IMR-90 (cell line): ENCODE measurements around the gene PHC2.

Experiments
- BHLHE40 ChIP-seq: fragments of 150-350 bp; IDR thresholded peaks from 2 replicates; pipeline ENCODE4 v1.6.1; 2016; ENCODE audit warnings: mild to moderate bottlenecking, low read depth, low read length
- CTCF ChIP-seq: conservative IDR thresholded peaks from 2 replicates; pipeline ENCODE4 v1.5.1; 2012; ENCODE audit warnings: mild to moderate bottlenecking, low read depth, low read length, improper control_type of control experiment
- ELK1 ChIP-seq: fragments of 150-350 bp; IDR thresholded peaks from 2 replicates; pipeline ENCODE4 v1.6.1; 2016; ENCODE audit warnings: low read depth, mild to moderate bottlenecking, low read length, moderate library complexity, borderline replicate concordance
- MXI1 ChIP-seq: IDR thresholded peaks from 2 replicates; pipeline ENCODE4 v1.6.1; 2012; ENCODE audit warnings: low read depth, mild to moderate bottlenecking, low read length, moderate library complexity, borderline replicate concordance
- POLR2A ChIP-seq: IDR thresholded peaks from 2 replicates; pipeline ENCODE4 v1.6.1; 2012; ENCODE audit warnings: mild to moderate bottlenecking, low read depth, low read length
- SMC3 ChIP-seq: fragments of 150-350 bp; IDR thresholded peaks from 2 replicates; pipeline ENCODE4 v1.6.1; 2016; ENCODE audit warnings: low read depth, mild to moderate bottlenecking, antibody characterized with exemption, low read length, moderate library complexity

GRCh38 chr1:33329600-33330305 lies 101.1 kb downstream of the PHC2 start:
- TF ChIP-seq POLR2A (no peak), CTCF (no peak), ELK1 (no peak), MXI1 (no peak), SMC3 (no peak), BHLHE40 (no peak)
